ENCODE measurements around the gene RBM38. TPM values are rescaled to one million over a fixed set of nuclear protein-coding genes. Genes with fewer than 3 reads are reported as not detected.

The RBM38 gene
- total and polyA plus RNA-seq, 2 of the 4 experiments (the other 2 are of a cell fraction): 5.2 to 11.9 TPM

- CTCF ChIA-PET: no interaction called here
- intact Hi-C loops (cut with micrococcal nuclease): no loop called here
- WGBS, 2 experiments (ENCODE audit: extremely low coverage in 2 of 2, insufficient read length in 1 of 2): 85% methylated on average over 7 of the region's 9 CpGs; no CpG with 5 or more reads in 1 of the 2 experiments
Measured at GRCh38 chr20:57434390-57434700, 43.1 kb downstream of the RBM38 start.

More at GRCh38 chr20:57434390-57434700, 43.1 kb downstream of the RBM38 start:
- Histone ChIP-seq H3K36me3 (ENCODE audit: control insufficient read depth, insufficient read depth, low read length) (no peaks in the 10 kb centered on the region), H2BK5ac (ENCODE audit: low read depth, low read length, poor library complexity, severe bottlenecking) (no peak overlapping the region), H2AK9ac (replicated peaks; ENCODE audit: low read depth, low read length, poor library complexity) (no peak overlapping the region), H3K27ac (ENCODE audit: insufficient read depth, low read length) (no peak overlapping the region), H3K9me1 (ENCODE audit: insufficient read depth, low read length) (no peaks in the 10 kb centered on the region), H2AFZ (replicated peaks; ENCODE audit: low read length, poor library complexity) (peak overlapping the region; percentile 5), H2AK5ac (ENCODE audit: low read depth, low read length) (no peak overlapping the region), H4K20me1 (ENCODE audit: insufficient read depth, low read length) (no peaks in the 10 kb centered on the region), H3K4me1 (ENCODE audit: control insufficient read depth, insufficient read depth, low read length) (no peaks in the 10 kb centered on the region), H4K91ac (ENCODE audit: insufficient read depth, low read depth, low read length) (no peak overlapping the region), H2BK15ac (ENCODE audit: low read depth, low read length) (no peak overlapping the region), H3K27me3 (ENCODE audit: control insufficient read depth, insufficient read depth, low read length) (peaks cover 5% of the 10 kb centered on the region), H3K56ac (ENCODE audit: extremely low read depth, insufficient read depth, low read length) (no peak overlapping the region), H3K4me2 (ENCODE audit: low read depth, low read length) (no peak overlapping the region), H3K9ac (ENCODE audit: low read depth, low read length) (no peak overlapping the region), H4K5ac (ENCODE audit: low read depth, low read length) (no peak overlapping the region), H3K4me3 (ENCODE audit: insufficient read depth, low read depth, low read length) (no peak overlapping the region), H3K4ac (ENCODE audit: low read depth, low read length) (no peak overlapping the region), H3K14ac (replicated peaks; ENCODE audit: low read depth, low read length) (no peak overlapping the region), H3K79me1 (ENCODE audit: low read depth in 1 of 2, low read length in 2 of 2) (no peaks in the 10 kb centered on the region), H2BK20ac (ENCODE audit: low read depth, low read length) (no peak overlapping the region), H2BK120ac (ENCODE audit: low read depth, low read length) (no peak overlapping the region), H3K18ac (ENCODE audit: low read depth, low read length) (no peak overlapping the region), H3K23ac (ENCODE audit: low read depth, low read length) (no peak overlapping the region), H3K9me3 (ENCODE audit: control insufficient read depth, insufficient read depth, low read length) (peaks cover 6% of the 10 kb centered on the region; the same call in 1 of the 2 replicates), H4K8ac (ENCODE audit: low read depth in 2 of 2, low read length in 2 of 2) (no peak overlapping the region)
- ATAC-seq (ENCODE audit: low read depth) (no peak), DNase-seq (no peak)
- POLR2A ChIA-PET (ENCODE audit: unreplicated experiment): no interaction called here
- dilution Hi-C loops (cut with HindIII; ENCODE audit: low sequenced_read_pairs, unreplicated experiment): no loop called here
- TF ChIP-seq, protein P1, sequence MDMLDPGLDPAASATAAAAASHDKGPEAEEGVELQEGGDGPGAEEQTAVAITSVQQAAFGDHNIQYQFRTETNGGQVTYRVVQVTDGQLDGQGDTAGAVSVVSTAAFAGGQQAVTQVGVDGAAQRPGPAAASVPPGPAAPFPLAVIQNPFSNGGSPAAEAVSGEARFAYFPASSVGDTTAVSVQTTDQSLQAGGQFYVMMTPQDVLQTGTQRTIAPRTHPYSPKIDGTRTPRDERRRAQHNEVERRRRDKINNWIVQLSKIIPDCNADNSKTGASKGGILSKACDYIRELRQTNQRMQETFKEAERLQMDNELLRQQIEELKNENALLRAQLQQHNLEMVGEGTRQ (IDR thresholded peaks at IDR 0.05; ENCODE audit: low read depth, low read length): no peak
- TF ChIP-seq CEBPB (IDR thresholded peaks at IDR 0.05; ENCODE audit: low read depth, low read length) (no peak), MXI1 (IDR thresholded peaks at IDR 0.05; ENCODE audit: borderline replicate concordance, low read depth, low read length) (no peak), POLR2A (IDR thresholded peaks at IDR 0.05; ENCODE audit: low read depth, low read length) (no peak), MAFK (IDR thresholded peaks at IDR 0.05; ENCODE audit: low read depth, low read length) (no peak), RCOR1 (IDR thresholded peaks at IDR 0.05; ENCODE audit: insufficient replicate concordance, low read length) (no peak), RFX5 (IDR thresholded peaks at IDR 0.05; ENCODE audit: low read depth, low read length) (no peak), BHLHE40 (IDR thresholded peaks at IDR 0.05; ENCODE audit: low read depth, low read length) (no peak), NFE2L2 (IDR thresholded peaks at IDR 0.05; ENCODE audit: low read depth, low read length) (no peak)
- TF ChIP-seq, protein P2, sequence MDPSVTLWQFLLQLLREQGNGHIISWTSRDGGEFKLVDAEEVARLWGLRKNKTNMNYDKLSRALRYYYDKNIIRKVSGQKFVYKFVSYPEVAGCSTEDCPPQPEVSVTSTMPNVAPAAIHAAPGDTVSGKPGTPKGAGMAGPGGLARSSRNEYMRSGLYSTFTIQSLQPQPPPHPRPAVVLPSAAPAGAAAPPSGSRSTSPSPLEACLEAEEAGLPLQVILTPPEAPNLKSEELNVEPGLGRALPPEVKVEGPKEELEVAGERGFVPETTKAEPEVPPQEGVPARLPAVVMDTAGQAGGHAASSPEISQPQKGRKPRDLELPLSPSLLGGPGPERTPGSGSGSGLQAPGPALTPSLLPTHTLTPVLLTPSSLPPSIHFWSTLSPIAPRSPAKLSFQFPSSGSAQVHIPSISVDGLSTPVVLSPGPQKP (IDR thresholded peaks at IDR 0.05; ENCODE audit: borderline replicate concordance, low read depth, low read length): no peak
- in situ Hi-C loops (cut with MboI; ENCODE audit: low sequenced_read_pairs): no loop called here
- no TSS peak for BruUV-seq (replicated peaks)

All from IMR-90 (cell line).